K562 (cell line): ENCODE data around the gene HNRNPA2B1. TPM values are rescaled to one million over a fixed set of nuclear protein-coding genes. Genes with fewer than 3 reads are reported as not detected.

ENCODE experiments used
- DPF2 ChIP-seq: fragments of 450-650 bp; IDR thresholded peaks from 2 replicates; pipeline ENCODE4 v1.6.1; 2016
- HDGF ChIP-seq: fragments of 450-650 bp; IDR thresholded peaks from 2 replicates; pipeline ENCODE4 v1.6.1; 2016
- JUN ChIP-seq, 2 experiments: sonication (generic) in 1 of 2; formaldehyde crosslinking in 1 of 2; IDR thresholded peaks; 2 replicates each; pipeline versions ENCODE4 v1.6.1 to v1.8.0; 2012 to 2022; ENCODE audit warnings: borderline replicate concordance in 2 of 2, mild to moderate bottlenecking in 2 of 2, improper control_type of control experiment in 1 of 2, low read depth in 1 of 2, low read length in 1 of 2, missing genetic modification reagents in 1 of 2
- NCOA4 ChIP-seq: fragments of 450-650 bp; IDR thresholded peaks from 2 replicates; pipeline ENCODE4 v1.6.1; 2018; ENCODE audit warnings: mild to moderate bottlenecking; ENCODE audit not compliant: partially characterized antibody
- POLR2AphosphoS2 ChIP-seq: IDR thresholded peaks from 2 replicates; pipeline ENCODE4 v1.6.1; 2012; ENCODE audit warnings: low read length, improper control_type of control experiment
- POLR2G ChIP-seq: fragments of 200-400 bp; formaldehyde crosslinking; IDR thresholded peaks from 2 replicates; pipeline ENCODE4 v1.6.1; 2017; ENCODE audit warnings: low read depth, mild to moderate bottlenecking, antibody characterized with exemption, low read length, moderate library complexity
- PREB ChIP-seq: sonication (generic); formaldehyde crosslinking; IDR thresholded peaks from 2 replicates; pipeline ENCODE4 v1.8.1; 2023; ENCODE audit warnings: mild to moderate bottlenecking, missing genetic modification reagents
- SMAD3 ChIP-seq: fragments of 450-650 bp; formaldehyde crosslinking; conservative IDR thresholded peaks from 2 replicates; pipeline ENCODE4 v1.4.0; 2020; ENCODE audit warnings: mild to moderate bottlenecking
- TSHZ1 ChIP-seq: fragments of 250-450 bp; sonication (Bioruptor Pico); IDR thresholded peaks from 2 replicates; pipeline ENCODE4 v1.4.0; 2020; ENCODE audit warnings: mild to moderate bottlenecking, moderate library complexity
- ZBTB2 ChIP-seq: fragments of 450-650 bp; IDR thresholded peaks from 2 replicates; pipeline ENCODE4 v1.6.1; 2016; ENCODE audit warnings: antibody characterized with exemption
- ZNF232 ChIP-seq: sonication (generic); formaldehyde crosslinking; IDR thresholded peaks from 2 replicates; pipeline ENCODE4 v1.8.0; 2022; ENCODE audit warnings: mild to moderate bottlenecking, missing genetic modification reagents
- ZNF318 ChIP-seq, 2 experiments: fragments of 450-650 bp; IDR thresholded peaks; 2 replicates each; pipeline ENCODE4 v1.6.1; 2016; ENCODE audit warnings: mild to moderate bottlenecking in 2 of 2, borderline replicate concordance in 1 of 2, low read depth in 1 of 2, moderate library complexity in 1 of 2
- ZNF780A ChIP-seq: fragments of 250-450 bp; sonication (Bioruptor Pico); IDR thresholded peaks from 2 replicates; pipeline ENCODE4 v1.5.0; 2021; ENCODE audit warnings: mild to moderate bottlenecking
- polyA plus RNA-seq, 8 experiments: library from polyadenylated mRNA; depleted of rRNA in 4 of 8; stranded (reverse) in 5 of 8; unstranded in 3 of 8; fragments of >200 nt; fragmentation: Nextera tagmentation in 2 of 8; fragmentation: Illumina TruSeq in 1 of 8; extraction: Ambion mirVana in 2 of 8; extraction: Trizol in 1 of 8; gene quantifications; 2 replicates each; pipeline versions ENCODE4 v1.2.1 to v1.2.3, GENCODE V29; 2011 to 2014; ENCODE audit warnings: inconsistent platforms in 1 of 8, missing spikeins in 1 of 8
- total RNA-seq, 7 experiments: library from RNA; depleted of rRNA in 6 of 7; stranded (reverse); fragments of >200 nt in 6 of 7; fragmentation: Illumina TruSeq in 2 of 7; extraction: Trizol in 2 of 7; gene quantifications; 2 replicates each; pipeline versions ENCODE4 v1.2.1 to v1.2.3, GENCODE V29; 2011 to 2021; ENCODE audit warnings: low replicate concordance in 1 of 7

HNRNPA2B1 gene
- total and polyA plus RNA-seq, 9 of the 15 experiments (the other 6 are each of a cell fraction or from before 2014, with no cell fraction given): 630 to 1,989 (median 865) TPM

GRCh38 chr7:26188206-26188956 lies 12.2 kb downstream of the HNRNPA2B1 start (continued):
- TF ChIP-seq TSHZ1: no peak
- no peak for TF ChIP-seq ZNF780A (CRISPR knock-in tag)
- peak; percentile 56 for TF ChIP-seq POLR2G
- peak; percentile 78 for TF ChIP-seq SMAD3 (CRISPR knock-in tag)
- TF ChIP-seq HDGF: no peak
- no peak for TF ChIP-seq ZNF232
- no peak for TF ChIP-seq ZNF318 (IDR thresholded peaks at IDR 0.05; ENCODE audit: borderline replicate concordance in 1 of 2, low read depth in 1 of 2)
- no peak for TF ChIP-seq ZBTB2
- no peak for TF ChIP-seq DPF2
- peak; percentile 81 for TF ChIP-seq POLR2AphosphoS2
- TF ChIP-seq PREB (CRISPR knock-in tag): no peak
- no peak for TF ChIP-seq NCOA4
- no peak for TF ChIP-seq JUN (IDR thresholded peaks at IDR 0.05; ENCODE audit: borderline replicate concordance, low read depth, low read length)
- TF ChIP-seq JUN (CRISPR knock-in tag; IDR thresholded peaks at IDR 0.05; ENCODE audit: borderline replicate concordance): no peak
